Bronchial epithelial cell (primary cell): ENCODE results near the gene ADAMTS17. TPM values are rescaled to one million over a fixed set of nuclear protein-coding genes. Genes with fewer than 3 reads are reported as not detected.

Experiments
- DNase-seq: peaks from one replicate; pipeline ENCODE4 v3.0.0-alpha.2; 2010; ENCODE audit warnings: low read depth
- FAIRE-seq: peaks from 2 replicates; lab custom pipeline; 2011; peaks lifted over from hg19 to GRCh38; lab: Jason Lieb, UNC
- H3K27me3 ChIP-seq: 2 replicates; pipeline ENCODE4 v1.5.1; 2011; ENCODE audit warnings: low read length; ENCODE audit not compliant: control insufficient read depth, insufficient read depth
- H3K36me3 ChIP-seq: 2 replicates; pipeline ENCODE4 v1.5.1; 2011; ENCODE audit warnings: low read length; ENCODE audit not compliant: control insufficient read depth, insufficient read depth
- H3K4me3 ChIP-seq: 2 replicates; pipeline ENCODE4 v1.5.1; 2011; ENCODE audit warnings: mild to moderate bottlenecking, low read depth, low read length, control low read depth
- total RNA-seq: library from RNA; depleted of rRNA; stranded (reverse); fragments of >200 nt; gene quantifications from 2 replicates; pipeline ENCODE4 v1.2.1, GENCODE V29; 2014
- TF ChIP-seq, protein P1 (sequence below): IDR thresholded peaks from 2 replicates; pipeline ENCODE4 v1.5.1; 2011; ENCODE audit warnings: mild to moderate bottlenecking, moderate library complexity, low read length, control low read depth, inconsistent platforms; ENCODE audit not compliant: insufficient read depth, severe bottlenecking

Gene ADAMTS17
- total RNA-seq, 1 donor from 2014 or later: 1.1 TPM

DNA sequence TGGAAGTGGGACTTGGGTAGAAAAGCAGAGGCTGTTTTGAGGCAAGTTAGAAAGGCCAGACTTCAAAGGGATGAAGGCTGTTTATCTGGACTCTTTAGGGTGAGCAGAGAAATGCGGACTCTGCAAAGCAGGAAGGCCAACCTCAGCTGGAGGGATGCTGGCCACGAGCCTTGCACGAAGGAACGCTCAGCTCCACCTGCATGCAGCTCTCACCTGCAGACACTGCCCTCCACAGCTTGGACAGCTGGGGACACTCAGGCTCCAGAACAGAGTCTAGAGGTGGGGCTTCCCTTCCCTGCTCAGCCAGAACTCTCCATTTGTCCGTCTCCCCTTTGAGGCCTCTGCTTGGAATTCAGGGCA lies 229.7 kb downstream of the ADAMTS17 start:
- H3K4me3 ChIP-seq: no peak overlapping the region
- no peak for FAIRE-seq
- no peaks in the 10 kb centered on the region for H3K27me3 ChIP-seq
- no peaks in the 10 kb centered on the region for H3K36me3 ChIP-seq
- TF ChIP-seq, protein P1, sequence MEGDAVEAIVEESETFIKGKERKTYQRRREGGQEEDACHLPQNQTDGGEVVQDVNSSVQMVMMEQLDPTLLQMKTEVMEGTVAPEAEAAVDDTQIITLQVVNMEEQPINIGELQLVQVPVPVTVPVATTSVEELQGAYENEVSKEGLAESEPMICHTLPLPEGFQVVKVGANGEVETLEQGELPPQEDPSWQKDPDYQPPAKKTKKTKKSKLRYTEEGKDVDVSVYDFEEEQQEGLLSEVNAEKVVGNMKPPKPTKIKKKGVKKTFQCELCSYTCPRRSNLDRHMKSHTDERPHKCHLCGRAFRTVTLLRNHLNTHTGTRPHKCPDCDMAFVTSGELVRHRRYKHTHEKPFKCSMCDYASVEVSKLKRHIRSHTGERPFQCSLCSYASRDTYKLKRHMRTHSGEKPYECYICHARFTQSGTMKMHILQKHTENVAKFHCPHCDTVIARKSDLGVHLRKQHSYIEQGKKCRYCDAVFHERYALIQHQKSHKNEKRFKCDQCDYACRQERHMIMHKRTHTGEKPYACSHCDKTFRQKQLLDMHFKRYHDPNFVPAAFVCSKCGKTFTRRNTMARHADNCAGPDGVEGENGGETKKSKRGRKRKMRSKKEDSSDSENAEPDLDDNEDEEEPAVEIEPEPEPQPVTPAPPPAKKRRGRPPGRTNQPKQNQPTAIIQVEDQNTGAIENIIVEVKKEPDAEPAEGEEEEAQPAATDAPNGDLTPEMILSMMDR: no peak
- DNase-seq: no peak

GRCh38 chr15:100111125-100112060 lies 230.4 kb downstream of the ADAMTS17 start:
- FAIRE-seq (peak; percentile 73), DNase-seq (peak; percentile 79)
- no peaks in the 10 kb centered on the region for H3K27me3 ChIP-seq
- H3K4me3 ChIP-seq: no peak overlapping the region
- H3K36me3 ChIP-seq: no peaks in the 10 kb centered on the region
- TF ChIP-seq, protein P1: no peak

DNA sequence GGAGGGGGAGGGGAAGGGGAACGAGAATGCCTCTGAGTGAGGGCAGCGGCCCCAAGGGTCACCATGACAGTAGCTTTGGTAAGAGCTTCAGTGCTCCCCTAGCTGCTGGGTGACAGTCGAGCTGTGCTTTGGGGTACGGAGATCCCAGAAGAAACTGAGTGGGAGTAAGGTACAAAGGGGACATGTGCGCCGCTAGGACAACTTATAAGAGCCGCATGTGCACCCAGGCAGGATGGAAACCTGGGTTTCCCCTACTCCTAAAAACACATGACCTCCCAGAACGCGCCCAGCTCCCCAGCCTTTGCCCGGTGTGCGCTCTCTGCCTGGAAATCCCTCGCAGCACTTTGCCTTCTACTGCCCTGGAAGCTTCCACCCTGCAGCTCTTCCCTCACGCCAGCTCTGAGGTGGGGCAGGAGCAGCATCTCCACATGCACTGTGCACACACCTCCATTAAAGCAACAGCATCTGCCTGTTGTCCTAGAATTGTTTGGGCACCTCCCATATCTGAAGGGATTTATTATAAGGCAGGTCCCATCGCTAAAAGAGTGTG lies 232.2 kb downstream of the ADAMTS17 start:
- FAIRE-seq (peak; percentile 7), DNase-seq (no peak)
- Histone ChIP-seq H3K36me3 (no peaks in the 10 kb centered on the region), H3K27me3 (peaks cover 1% of the 10 kb centered on the region), H3K4me3 (no peak overlapping the region)
- TF ChIP-seq, protein P1: no peak

- peak; percentile 76 for FAIRE-seq
- H3K4me3 ChIP-seq: no peak overlapping the region
- TF ChIP-seq, protein P1: no peak
Measured at GRCh38 chr15:100108846-100109245, 232.9 kb downstream of the ADAMTS17 start.

GRCh38 chr15:100108346-100108745 lies 233.4 kb downstream of the ADAMTS17 start:
- FAIRE-seq (no peak), DNase-seq (no peak)
- H3K27me3 ChIP-seq: peaks cover 1% of the 10 kb centered on the region
- H3K4me3 ChIP-seq: no peak overlapping the region
- no peaks in the 10 kb centered on the region for H3K36me3 ChIP-seq
- TF ChIP-seq, protein P1: no peak

More at GRCh38 chr15:100108846-100109245, 232.9 kb downstream of the ADAMTS17 start:
- no peak for DNase-seq
- Histone ChIP-seq H3K36me3 (no peaks in the 10 kb centered on the region), H3K27me3 (peaks cover 1% of the 10 kb centered on the region)
